HEK293 (cell line): ENCODE data around the gene KATNA1.
"Not testable (repeated sequence)": the region's sequence is repeated elsewhere in the genome, so short reads cannot be mapped to it uniquely, and the experiment has no call there.

Source experiments
- CTCF ChIA-PET: fragments of 350-600 bp; formaldehyde crosslinking; extraction: SDS; loops from one replicate; lab custom pipeline; 2021; ENCODE audit warnings: antibody characterized with exemption; lab: Yijun Ruan, JAX
- POLR2A ChIA-PET: fragments of 300-600 bp; formaldehyde crosslinking; extraction: SDS; loops from one replicate; lab custom pipeline; 2020; ENCODE audit warnings: antibody characterized with exemption, inconsistent platforms; lab: Yijun Ruan, JAX
- H3K27ac ChIP-seq: fragments of 200-500 bp; sonication (Bioruptor generic); 2 replicates; pipeline ENCODE4 v1.5.1; 2014; ENCODE audit warnings: low read depth, low read length, control low read depth, inconsistent platforms; ENCODE audit errors: extremely low read depth
- H3K36me3 ChIP-seq, 2 experiments: fragments of 200-500 bp in 1 of 2; sonication (Bioruptor generic) in 1 of 2; 1 replicate in 1 of 2; 2 replicates in 1 of 2; pipeline ENCODE4 v1.5.1; 2014 to 2017; ENCODE audit warnings: inconsistent platforms in 2 of 2, low read length in 2 of 2; ENCODE audit not compliant: control insufficient read depth in 2 of 2, insufficient read depth in 1 of 2
- H3K4me1 ChIP-seq: fragments of 200-500 bp; sonication (Bioruptor generic); 2 replicates; pipeline ENCODE4 v1.5.1; 2014; ENCODE audit warnings: mild to moderate bottlenecking, low read length, inconsistent platforms; ENCODE audit not compliant: control insufficient read depth, insufficient read depth
- H3K4me3 ChIP-seq: 2 replicates; pipeline ENCODE4 v1.5.1; 2011; ENCODE audit warnings: low read depth, mild to moderate bottlenecking, control low read depth, low read length, moderate library complexity
- H3K9me3 ChIP-seq: fragments of 200-500 bp; sonication (Bioruptor generic); 2 replicates; pipeline ENCODE4 v1.5.1; 2014; ENCODE audit warnings: low read depth, low read length, inconsistent platforms; ENCODE audit not compliant: control insufficient read depth, insufficient read depth
- ATF2 ChIP-seq: fragments of 450-650 bp; formaldehyde crosslinking; IDR thresholded peaks from 2 replicates; pipeline ENCODE4 v1.5.1; 2016; ENCODE audit warnings: missing biosample characterization, missing genetic modification characterization, low read depth
- KLF1 ChIP-seq: fragments of 450-650 bp; formaldehyde crosslinking; IDR thresholded peaks from 2 replicates; pipeline ENCODE4 v1.5.1; 2016; ENCODE audit warnings: missing biosample characterization, missing genetic modification characterization
- KLF16 ChIP-seq: fragments of 450-650 bp; formaldehyde crosslinking; IDR thresholded peaks from 2 replicates; pipeline ENCODE4 v1.5.1; 2017; ENCODE audit warnings: missing biosample characterization, missing genetic modification characterization
- MZF1 ChIP-seq: fragments of 450-650 bp; formaldehyde crosslinking; IDR thresholded peaks from 2 replicates; pipeline ENCODE4 v1.5.1; 2017; ENCODE audit warnings: missing biosample characterization, missing genetic modification characterization, borderline replicate concordance
- PBX3 ChIP-seq: sonication (generic); formaldehyde crosslinking; IDR thresholded peaks from 2 replicates; pipeline ENCODE4 v1.8.1; 2022; ENCODE audit warnings: mild to moderate bottlenecking, moderate library complexity, missing genetic modification reagents
- SCRT1 ChIP-seq: fragments of 450-650 bp; formaldehyde crosslinking; IDR thresholded peaks from 2 replicates; pipeline ENCODE4 v1.5.1; 2016; ENCODE audit warnings: missing biosample characterization, missing genetic modification characterization, borderline replicate concordance
- SCRT2 ChIP-seq: fragments of 450-650 bp; formaldehyde crosslinking; IDR thresholded peaks from 2 replicates; pipeline ENCODE4 v1.5.1; 2016; ENCODE audit warnings: missing biosample characterization, missing genetic modification characterization
- ZBTB10 ChIP-seq: fragments of 450-650 bp; formaldehyde crosslinking; IDR thresholded peaks from 2 replicates; pipeline ENCODE4 v1.5.1; 2016; ENCODE audit warnings: missing biosample characterization, missing genetic modification characterization
- ZNF175 ChIP-seq: fragments of 450-650 bp; formaldehyde crosslinking; IDR thresholded peaks from 2 replicates; pipeline ENCODE4 v1.5.1; 2016; ENCODE audit warnings: missing biosample characterization, missing genetic modification characterization
- ZNF26 ChIP-seq: fragments of 450-650 bp; formaldehyde crosslinking; IDR thresholded peaks from 2 replicates; pipeline ENCODE4 v1.5.1; 2016; ENCODE audit warnings: missing biosample characterization, missing genetic modification characterization
- ZNF280C ChIP-seq: fragments of 450-650 bp; formaldehyde crosslinking; IDR thresholded peaks from 2 replicates; pipeline ENCODE4 v1.5.1; 2016; ENCODE audit warnings: missing biosample characterization, missing genetic modification characterization
- ZNF366 ChIP-seq: fragments of 450-650 bp; formaldehyde crosslinking; conservative IDR thresholded peaks from 2 replicates; pipeline ENCODE4 v1.5.1; 2016; ENCODE audit warnings: missing biosample characterization, missing genetic modification characterization
- ZNF654 ChIP-seq: fragments of 450-650 bp; formaldehyde crosslinking; IDR thresholded peaks from 2 replicates; pipeline ENCODE4 v1.5.1; 2016; ENCODE audit warnings: low read depth, missing biosample characterization, missing genetic modification characterization
- ZNF707 ChIP-seq: fragments of 450-650 bp; formaldehyde crosslinking; IDR thresholded peaks from 2 replicates; pipeline ENCODE4 v1.5.1; 2016; ENCODE audit warnings: missing biosample characterization, missing genetic modification characterization
- ZNF776 ChIP-seq: fragments of 450-650 bp; formaldehyde crosslinking; IDR thresholded peaks from 2 replicates; pipeline ENCODE4 v1.5.0; 2017; ENCODE audit warnings: missing biosample characterization, missing genetic modification characterization, borderline replicate concordance
- ZNF792 ChIP-seq: fragments of 450-650 bp; formaldehyde crosslinking; IDR thresholded peaks from 2 replicates; pipeline ENCODE4 v1.5.1; 2016; ENCODE audit warnings: missing biosample characterization, missing genetic modification characterization
- ZNF830 ChIP-seq: fragments of 450-650 bp; IDR thresholded peaks from 2 replicates; pipeline ENCODE4 v1.5.0; 2018; ENCODE audit warnings: missing biosample characterization, missing genetic modification characterization, low read depth, mild to moderate bottlenecking, moderate library complexity

KATNA1 gene

GRCh38 chr6:149683256-149683859 lies 34.8 kb upstream of the KATNA1 start:
- POLR2A ChIA-PET = no interaction called here
- no peak overlapping the region for H3K4me3 ChIP-seq
- H3K9me3 ChIP-seq = no peaks in the 10 kb centered on the region
- TF ChIP-seq ZNF175 (tag by site-specific recombination) (no peak), ZNF792 (tag by site-specific recombination) (no peak), ZNF776 (no peak), KLF16 (tag by site-specific recombination) (no peak), MZF1 (no peak), ZNF26 (no peak), ZNF707 (no peak), ZNF280C (tag by site-specific recombination) (no peak), ZNF366 (no peak), ZNF830 (tag by site-specific recombination) (no peak), SCRT2 (tag by site-specific recombination) (peak; percentile 96), ZNF654 (tag by site-specific recombination) (no peak), ATF2 (tag by site-specific recombination) (no peak), PBX3 (CRISPR knock-in tag) (no peak), ZBTB10 (tag by site-specific recombination) (no peak), SCRT1 (tag by site-specific recombination) (peak; percentile 44; the same call in 1 of the 2 replicates), KLF1 (tag by site-specific recombination) (no peak)
- peaks cover 22 to 48% of the 10 kb centered on the region in 2 experiments for H3K36me3 ChIP-seq
- no peaks in the 10 kb centered on the region for H3K4me1 ChIP-seq
- CTCF ChIA-PET = no interaction called here
- H3K27ac ChIP-seq = no peak overlapping the region

- peaks cover 19 to 56% of the 10 kb centered on the region in 2 experiments for H3K36me3 ChIP-seq
- H3K4me3 ChIP-seq, H3K27ac ChIP-seq, POLR2A ChIA-PET, H3K9me3 ChIP-seq, H3K4me1 ChIP-seq: not testable (repeated sequence)
- CTCF ChIA-PET = interaction anchor here (0.6 to 1.1 kb wide), 3 partner anchors 9 to 18 kb away, joined by 3 to 5 read pairs (median 3); no protein-coding TSS in a partner anchor
Measured at GRCh38 chr6:149681845-149682244, 33.3 kb upstream of the KATNA1 start.
